DND-41 (cell line): ENCODE data around the gene DDIT3.

Source experiments
- ATAC-seq: fragments of 200-7000 bp; cut with Tn5 transposase; 3 replicates; pipeline ENCODE4 v1.9.1; 2021; ENCODE audit warnings: low read depth; ENCODE audit not compliant: insufficient read depth
- DNase-seq: peaks from one replicate; pipeline ENCODE4 v3.0.0-alpha.2; 2020
- H2AFZ ChIP-seq: 2 replicates; pipeline ENCODE4 v1.6.0; 2012; ENCODE audit warnings: low read depth, low read length
- H3K27ac ChIP-seq: 2 replicates; pipeline ENCODE4 v1.5.1; 2012; ENCODE audit warnings: low read length, inconsistent platforms
- H3K27me3 ChIP-seq: fragments of 200-600 bp; sonication (generic); 2 replicates; pipeline ENCODE4 v1.6.0; 2012; ENCODE audit warnings: low read length, mild to moderate bottlenecking, inconsistent platforms; ENCODE audit not compliant: insufficient read depth, poor library complexity
- H3K36me3 ChIP-seq: 2 replicates; pipeline ENCODE4 v1.5.1; 2012; ENCODE audit warnings: low read length, inconsistent platforms; ENCODE audit not compliant: insufficient read depth
- H3K4me1 ChIP-seq: 2 replicates; pipeline ENCODE4 v1.5.1; 2012; ENCODE audit warnings: mild to moderate bottlenecking, low read length; ENCODE audit not compliant: insufficient read depth
- H3K4me2 ChIP-seq: 2 replicates; pipeline ENCODE4 v1.6.0; 2012; ENCODE audit warnings: mild to moderate bottlenecking, moderate library complexity, low read length, inconsistent platforms; ENCODE audit not compliant: insufficient read depth
- H3K4me3 ChIP-seq, 2 experiments: fragments of 200-600 bp in 1 of 2; shearing (Covaris generic) in 1 of 2; 2 replicates each; pipeline ENCODE4 v1.5.1; 2012 to 2016; ENCODE audit warnings: inconsistent platforms in 2 of 2, low read length in 2 of 2, mild to moderate bottlenecking in 2 of 2, low read depth in 1 of 2, moderate library complexity in 1 of 2
- H3K79me2 ChIP-seq: 2 replicates; pipeline ENCODE4 v1.6.0; 2012; ENCODE audit warnings: low read length, inconsistent platforms; ENCODE audit not compliant: insufficient read depth
- H3K9ac ChIP-seq: 2 replicates; pipeline ENCODE4 v1.6.0; 2012; ENCODE audit warnings: low read depth, mild to moderate bottlenecking, inconsistent platforms, low read length, moderate library complexity
- H3K9me3 ChIP-seq: 2 replicates; pipeline ENCODE4 v1.5.1; 2012; ENCODE audit warnings: low read length, moderate library complexity, mild to moderate bottlenecking, inconsistent platforms; ENCODE audit not compliant: insufficient read depth, severe bottlenecking
- H4K20me1 ChIP-seq: 2 replicates; pipeline ENCODE4 v1.6.0; 2012; ENCODE audit warnings: low read length; ENCODE audit not compliant: insufficient read depth
- EZH2 ChIP-seq: IDR thresholded peaks from 3 replicates; pipeline ENCODE4 v1.6.1; 2012; ENCODE audit warnings: borderline replicate concordance, low read depth, mild to moderate bottlenecking, moderate library complexity, low read length, inconsistent platforms; ENCODE audit not compliant: severe bottlenecking
- TF ChIP-seq, protein P1 (sequence below): IDR thresholded peaks from 2 replicates; pipeline ENCODE4 v1.5.1; 2012; ENCODE audit warnings: borderline replicate concordance, low read length, moderate library complexity, mild to moderate bottlenecking; ENCODE audit not compliant: poor library complexity, severe bottlenecking; ENCODE audit errors: extremely low read depth

The DDIT3 gene

GRCh38 chr12:57558864-57559263, 38.5 kb upstream of the DDIT3 start:
- H3K4me1 ChIP-seq: no peaks in the 10 kb centered on the region
- TF ChIP-seq, protein P1, sequence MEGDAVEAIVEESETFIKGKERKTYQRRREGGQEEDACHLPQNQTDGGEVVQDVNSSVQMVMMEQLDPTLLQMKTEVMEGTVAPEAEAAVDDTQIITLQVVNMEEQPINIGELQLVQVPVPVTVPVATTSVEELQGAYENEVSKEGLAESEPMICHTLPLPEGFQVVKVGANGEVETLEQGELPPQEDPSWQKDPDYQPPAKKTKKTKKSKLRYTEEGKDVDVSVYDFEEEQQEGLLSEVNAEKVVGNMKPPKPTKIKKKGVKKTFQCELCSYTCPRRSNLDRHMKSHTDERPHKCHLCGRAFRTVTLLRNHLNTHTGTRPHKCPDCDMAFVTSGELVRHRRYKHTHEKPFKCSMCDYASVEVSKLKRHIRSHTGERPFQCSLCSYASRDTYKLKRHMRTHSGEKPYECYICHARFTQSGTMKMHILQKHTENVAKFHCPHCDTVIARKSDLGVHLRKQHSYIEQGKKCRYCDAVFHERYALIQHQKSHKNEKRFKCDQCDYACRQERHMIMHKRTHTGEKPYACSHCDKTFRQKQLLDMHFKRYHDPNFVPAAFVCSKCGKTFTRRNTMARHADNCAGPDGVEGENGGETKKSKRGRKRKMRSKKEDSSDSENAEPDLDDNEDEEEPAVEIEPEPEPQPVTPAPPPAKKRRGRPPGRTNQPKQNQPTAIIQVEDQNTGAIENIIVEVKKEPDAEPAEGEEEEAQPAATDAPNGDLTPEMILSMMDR: no peak
- no peak for TF ChIP-seq EZH2
- no peak overlapping the region for H3K4me2 ChIP-seq
- H3K4me3 ChIP-seq: no peak overlapping the region
- no peak for ATAC-seq
- no peaks in the 10 kb centered on the region for H4K20me1 ChIP-seq
- no peaks in the 10 kb centered on the region for H3K9me3 ChIP-seq
- no peak for DNase-seq
- H2AFZ ChIP-seq: no peak overlapping the region
- no peaks in the 10 kb centered on the region for H3K36me3 ChIP-seq
- no peaks in the 10 kb centered on the region for H3K79me2 ChIP-seq
- H3K9ac ChIP-seq: no peak overlapping the region
- no peak overlapping the region for H3K27ac ChIP-seq
- peaks cover 22% of the 10 kb centered on the region for H3K27me3 ChIP-seq

DNA sequence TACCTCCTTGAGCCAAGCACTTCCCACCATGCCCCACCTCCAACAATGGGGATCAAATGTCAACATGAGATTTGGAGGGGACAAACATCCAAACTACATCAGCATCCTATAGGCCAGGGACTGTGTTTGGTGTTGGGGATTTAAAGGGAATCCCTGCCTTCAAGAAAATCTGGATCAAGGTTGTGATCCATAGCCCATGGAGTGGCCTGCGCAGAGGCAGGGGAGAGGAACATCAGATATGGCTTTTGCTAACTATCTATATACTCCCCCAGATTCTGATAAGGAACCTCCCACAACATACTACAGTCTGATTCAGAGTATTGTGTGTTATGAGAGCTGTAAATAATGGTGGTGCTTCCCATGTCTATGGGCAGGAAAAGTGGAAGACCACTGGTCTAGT, 34.6 kb upstream of the DDIT3 start:
- DNase-seq (no peak), ATAC-seq (no peak)
- no peak overlapping the region for H2AFZ ChIP-seq
- H3K9ac ChIP-seq: no peak overlapping the region
- H3K4me3 ChIP-seq: no peak overlapping the region
- peaks cover 20% of the 10 kb centered on the region for H3K27me3 ChIP-seq
- no peaks in the 10 kb centered on the region for H3K9me3 ChIP-seq
- H4K20me1 ChIP-seq: no peaks in the 10 kb centered on the region
- no peak for TF ChIP-seq EZH2
- TF ChIP-seq, protein P1: no peak
- no peak overlapping the region for H3K27ac ChIP-seq
- no peak overlapping the region for H3K4me2 ChIP-seq
- H3K36me3 ChIP-seq: no peaks in the 10 kb centered on the region
- no peaks in the 10 kb centered on the region for H3K79me2 ChIP-seq
- H3K4me1 ChIP-seq: no peaks in the 10 kb centered on the region

DNA sequence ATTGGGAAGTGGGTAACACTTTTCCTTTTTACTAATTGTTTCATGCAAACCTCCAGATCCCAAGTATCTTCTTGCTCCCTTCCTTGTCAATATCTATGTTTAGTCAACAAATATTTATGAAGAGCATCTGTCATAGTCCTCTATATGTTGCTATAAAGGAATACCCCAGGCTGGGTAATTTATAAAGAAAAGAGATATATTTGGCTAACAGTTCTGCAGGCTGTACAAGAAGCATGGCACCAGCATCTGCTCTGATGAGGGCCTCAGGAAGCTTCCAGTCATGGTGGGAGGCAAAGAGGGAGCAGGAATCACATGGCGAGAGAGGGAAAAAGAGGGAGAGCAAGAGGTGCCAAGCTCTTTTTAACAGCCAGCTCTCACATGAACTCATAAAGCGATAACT, 34.1 kb upstream of the DDIT3 start:
- H3K4me2 ChIP-seq: no peak overlapping the region
- no peak for ATAC-seq
- H3K4me1 ChIP-seq: no peaks in the 10 kb centered on the region
- H2AFZ ChIP-seq: no peak overlapping the region
- no peak for DNase-seq
- H3K4me3 ChIP-seq: no peak overlapping the region
- TF ChIP-seq, protein P1: no peak
- no peak for TF ChIP-seq EZH2
- H3K27me3 ChIP-seq: peaks cover 20% of the 10 kb centered on the region
- H3K9ac ChIP-seq: no peak overlapping the region
- H3K36me3 ChIP-seq: no peaks in the 10 kb centered on the region
- H4K20me1 ChIP-seq: no peaks in the 10 kb centered on the region
- H3K27ac ChIP-seq: no peak overlapping the region
- H3K9me3 ChIP-seq: no peaks in the 10 kb centered on the region
- no peaks in the 10 kb centered on the region for H3K79me2 ChIP-seq
